Stomach (tissue), 4 donors: Measurements from ENCODE around the gene CYP1A2.

Experiments used
- POLR2A ChIP-seq, 4 donors: fragments of 450-650 bp; IDR thresholded peaks; one replicate each; pipeline ENCODE4 v1.6.1; 2016; ENCODE audit warnings: antibody characterized with exemption in 4 of 4, control low read depth in 2 of 4, mild to moderate bottlenecking in 1 of 4, moderate library complexity in 1 of 4
- POLR2AphosphoS5 ChIP-seq, 3 donors: sonication (generic); formaldehyde crosslinking; IDR thresholded peaks; one replicate each; pipeline ENCODE4 v1.6.1; 2016; ENCODE audit warnings: antibody characterized with exemption in 3 of 3
- TF ChIP-seq, protein P1 (sequence below), 7 experiments: fragments of 450-650 bp in 4 of 7; fragments of 200-600 bp in 3 of 7; sonication (generic) in 3 of 7; IDR thresholded peaks; one replicate each; pipeline ENCODE4 v1.5.1; 2016 to 2019; ENCODE audit warnings: antibody characterized with exemption in 7 of 7, control low read depth in 2 of 7, mild to moderate bottlenecking in 1 of 7

DNA sequence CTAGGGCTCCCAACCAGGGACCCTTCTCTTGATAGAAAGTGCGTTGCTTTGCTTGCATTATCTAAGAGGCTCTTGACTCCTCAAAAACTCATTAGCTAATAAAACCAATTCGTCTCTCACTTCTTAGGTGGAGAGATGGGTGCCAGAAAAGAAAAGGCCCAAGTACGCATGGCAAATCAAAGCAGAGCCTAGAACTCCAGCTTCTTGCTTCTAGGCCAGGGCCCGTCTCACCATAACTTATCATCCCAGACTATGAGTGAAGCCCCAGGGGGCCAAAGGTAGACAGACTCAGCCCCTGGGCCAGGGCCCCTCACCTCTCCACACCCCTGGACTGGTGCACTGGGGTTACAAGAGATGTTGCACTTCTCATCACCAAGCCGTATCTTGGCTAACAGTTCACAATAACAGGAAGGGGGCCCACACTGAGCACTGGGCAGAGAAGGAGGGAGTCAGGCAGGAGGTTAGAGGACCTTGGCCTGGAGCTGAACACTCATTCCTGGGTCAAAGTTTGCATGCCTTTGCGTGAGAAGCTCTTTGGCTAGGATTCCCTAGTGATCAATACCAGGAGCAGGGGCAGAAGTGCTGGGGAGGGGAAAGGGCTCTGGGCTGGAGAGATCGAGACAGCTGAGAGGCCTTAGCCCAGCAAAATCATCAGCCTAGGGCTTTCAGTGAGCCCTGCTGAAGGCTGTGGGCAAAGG is 17.9 kb upstream of the CYP1A2 start:
- no peak for TF ChIP-seq POLR2A (IDR thresholded peaks at IDR 0.05)
- TF ChIP-seq, protein P1, sequence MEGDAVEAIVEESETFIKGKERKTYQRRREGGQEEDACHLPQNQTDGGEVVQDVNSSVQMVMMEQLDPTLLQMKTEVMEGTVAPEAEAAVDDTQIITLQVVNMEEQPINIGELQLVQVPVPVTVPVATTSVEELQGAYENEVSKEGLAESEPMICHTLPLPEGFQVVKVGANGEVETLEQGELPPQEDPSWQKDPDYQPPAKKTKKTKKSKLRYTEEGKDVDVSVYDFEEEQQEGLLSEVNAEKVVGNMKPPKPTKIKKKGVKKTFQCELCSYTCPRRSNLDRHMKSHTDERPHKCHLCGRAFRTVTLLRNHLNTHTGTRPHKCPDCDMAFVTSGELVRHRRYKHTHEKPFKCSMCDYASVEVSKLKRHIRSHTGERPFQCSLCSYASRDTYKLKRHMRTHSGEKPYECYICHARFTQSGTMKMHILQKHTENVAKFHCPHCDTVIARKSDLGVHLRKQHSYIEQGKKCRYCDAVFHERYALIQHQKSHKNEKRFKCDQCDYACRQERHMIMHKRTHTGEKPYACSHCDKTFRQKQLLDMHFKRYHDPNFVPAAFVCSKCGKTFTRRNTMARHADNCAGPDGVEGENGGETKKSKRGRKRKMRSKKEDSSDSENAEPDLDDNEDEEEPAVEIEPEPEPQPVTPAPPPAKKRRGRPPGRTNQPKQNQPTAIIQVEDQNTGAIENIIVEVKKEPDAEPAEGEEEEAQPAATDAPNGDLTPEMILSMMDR (IDR thresholded peaks at IDR 0.05): no peak
- no peak for TF ChIP-seq POLR2AphosphoS5 (IDR thresholded peaks at IDR 0.05)
